Effector CD4-positive, alpha-beta T cell (primary cell): ENCODE data around the gene PIN4.
"Not testable (repeated sequence)": the region's sequence is repeated elsewhere in the genome, so short reads cannot be mapped to it uniquely, and the experiment has no call there.

Source experiments
- DNase-seq: peaks from one replicate; pipeline ENCODE4 v3.0.0-alpha.2; 2020
- total RNA-seq: gene quantifications from one replicate; lab custom pipeline; 2026; lab: John Stamatoyannopoulos, UW

The PIN4 gene
- total RNA-seq, result 1.5 reads per million

DNA sequence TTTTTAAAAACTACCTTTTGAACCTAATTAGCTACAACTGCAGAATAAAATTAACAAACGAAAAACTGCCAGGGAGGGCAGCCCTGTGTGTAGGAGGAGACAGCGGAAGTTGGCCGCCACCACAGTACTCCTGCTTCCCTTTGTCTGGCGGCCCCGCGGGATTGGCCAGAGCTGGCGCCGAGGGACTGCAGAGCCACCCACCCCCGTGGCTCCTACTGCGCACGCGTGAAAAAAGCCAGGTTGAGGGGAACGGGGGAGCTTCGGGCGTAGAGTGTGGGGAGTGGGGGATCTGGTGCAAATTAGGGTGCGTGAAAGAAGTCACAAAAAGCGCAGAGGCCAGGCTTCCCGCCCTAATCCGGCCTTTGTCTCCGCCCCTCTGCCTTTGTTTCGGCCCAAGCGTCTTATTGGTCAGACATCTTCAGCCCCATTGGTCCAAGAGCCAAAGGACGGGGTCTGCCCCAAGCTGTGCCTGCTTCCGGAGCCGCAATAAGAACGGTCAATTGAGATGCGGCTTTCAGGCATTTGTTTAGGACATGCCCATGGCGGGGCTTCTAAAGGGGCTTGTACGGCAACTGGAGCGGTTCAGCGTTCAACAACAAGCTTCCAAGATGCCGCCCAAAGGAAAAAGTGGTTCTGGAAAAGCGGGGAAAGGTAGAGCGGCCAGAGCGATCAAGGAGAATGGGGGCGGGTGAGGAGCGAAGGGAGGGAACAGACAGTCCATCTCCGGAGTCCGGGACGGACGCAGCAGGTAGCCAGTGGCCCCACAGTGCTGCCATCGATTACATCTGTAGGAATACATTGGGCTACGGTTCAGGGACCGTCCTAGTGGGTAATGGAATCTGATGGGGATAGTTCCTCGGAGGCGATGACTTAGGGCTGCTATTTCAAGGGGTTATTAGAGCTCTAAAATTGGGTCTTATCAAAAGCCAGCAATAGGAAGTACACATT is at the start of gene PIN4:
Gene PIN4, plus strand, starts transcription at position 580 of the 948 bp plus-strand sequence. Its CDS starts 29 bp downstream, at position 609.
- DNase-seq, result peak; percentile 73

GRCh38 chrX:72132456-72132855 is 49.1 kb upstream of the PIN4 start:
- no peak for DNase-seq

- DNase-seq, result no peak
Measured at GRCh38 chrX:72133851-72134546, 47.6 kb upstream of the PIN4 start.

GRCh38 chrX:72137846-72138495 is 43.6 kb upstream of the PIN4 start:
- no peak for DNase-seq

GRCh38 chrX:72139538-72139937 is 42.0 kb upstream of the PIN4 start:
- no peak for DNase-seq

DNA sequence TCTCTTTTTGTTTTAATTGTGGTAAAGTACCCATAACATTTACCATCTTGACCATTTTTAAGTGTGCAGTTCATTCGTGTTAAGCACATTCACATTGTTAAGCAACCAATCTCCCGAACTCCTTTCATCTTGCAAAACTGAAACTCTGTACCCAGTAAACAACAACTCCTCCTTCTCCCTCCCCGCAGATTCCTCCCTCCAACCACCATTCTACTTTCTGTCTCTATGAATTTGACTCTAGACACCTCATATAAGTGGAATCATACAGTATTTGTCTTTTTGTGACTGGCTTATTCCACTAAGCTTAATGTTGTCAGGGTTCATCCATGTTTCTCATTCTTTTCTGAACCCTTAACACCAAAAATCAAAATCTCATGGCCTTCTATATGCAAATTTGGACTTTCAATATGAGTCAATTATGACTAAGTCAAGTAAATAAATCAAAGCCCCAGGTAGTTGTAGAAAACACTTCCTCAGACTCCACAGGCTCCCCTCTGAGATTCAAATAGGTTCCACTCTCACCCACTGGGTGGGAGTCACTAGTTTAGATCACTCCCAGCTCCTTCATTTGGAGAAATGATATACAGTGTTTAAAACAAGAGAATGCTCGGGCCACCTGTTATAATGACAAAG is 40.1 kb upstream of the PIN4 start:
- no peak for DNase-seq

GRCh38 chrX:72142094-72142793 is 39.3 kb upstream of the PIN4 start:
- DNase-seq, result no peak

- DNase-seq, result no peak
Measured at GRCh38 chrX:72142794-72143608, 38.6 kb upstream of the PIN4 start.

- no peak for DNase-seq
Measured at GRCh38 chrX:72143609-72143907, 38.0 kb upstream of the PIN4 start.

- no peak for DNase-seq
Measured at GRCh38 chrX:72145181-72145580, 36.4 kb upstream of the PIN4 start.

DNA sequence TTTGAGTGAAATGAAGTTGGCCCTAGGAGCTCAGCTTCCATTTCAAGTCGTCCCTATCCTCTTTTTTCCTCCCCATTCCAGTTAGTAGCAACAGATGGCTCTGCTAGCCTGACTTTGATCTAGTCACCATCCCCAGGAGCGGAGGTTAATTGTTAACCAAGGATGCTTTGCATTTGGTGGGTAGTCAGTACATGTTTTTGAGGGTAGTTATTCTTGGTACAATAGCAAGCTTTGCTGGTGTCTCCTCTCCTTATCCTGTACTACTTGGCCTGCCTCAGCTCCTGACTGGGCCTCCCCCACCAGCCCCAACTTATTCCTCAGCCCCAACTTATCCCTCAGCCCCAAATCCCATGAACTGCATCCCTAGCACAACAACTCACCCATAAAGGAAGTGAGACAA is 35.0 kb upstream of the PIN4 start:
- DNase-seq, result no peak

DNA sequence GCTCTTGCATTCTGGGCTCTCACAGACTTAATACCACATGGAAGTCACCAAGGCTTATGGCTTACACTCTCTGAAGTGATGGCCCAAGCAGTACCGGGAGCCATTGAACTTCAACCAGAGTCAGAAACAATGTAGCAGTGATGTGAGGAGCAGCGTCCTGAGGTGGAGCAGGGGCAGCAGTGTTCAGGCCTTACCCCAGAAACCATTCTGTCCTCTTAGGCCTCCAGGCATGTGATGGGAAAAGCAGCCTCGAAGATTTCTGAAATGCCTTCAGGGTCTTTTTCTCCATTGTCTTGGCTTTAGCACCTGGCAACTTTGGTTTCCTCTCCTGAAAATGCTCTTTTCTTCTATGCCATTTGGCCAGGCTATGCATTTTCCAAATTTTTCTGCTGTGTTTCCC is 22.8 kb upstream of the PIN4 start:
- no peak for DNase-seq

DNA sequence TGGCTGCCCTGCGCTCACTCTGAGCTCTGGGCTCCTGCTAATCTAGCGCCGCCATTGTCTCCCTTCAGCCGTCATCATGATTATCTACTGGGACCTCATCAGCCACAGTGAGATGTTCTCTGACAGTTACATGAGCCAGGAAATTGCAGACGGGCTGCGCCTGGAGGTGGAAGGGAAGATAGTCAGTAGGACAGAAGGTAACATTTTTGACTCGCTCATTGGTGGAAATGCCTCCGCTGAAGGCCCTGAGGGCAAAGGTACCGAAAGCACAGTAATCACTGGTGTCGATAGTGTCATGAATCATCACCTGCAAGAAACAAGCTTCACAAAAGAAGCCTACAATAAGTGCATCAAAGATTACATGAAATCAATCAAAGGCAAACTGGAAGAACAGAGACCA is 21.8 kb upstream of the PIN4 start:
- DNase-seq, result no peak

GRCh38 chrX:72165551-72165950 is 16.0 kb upstream of the PIN4 start:
- no peak for DNase-seq

DNA sequence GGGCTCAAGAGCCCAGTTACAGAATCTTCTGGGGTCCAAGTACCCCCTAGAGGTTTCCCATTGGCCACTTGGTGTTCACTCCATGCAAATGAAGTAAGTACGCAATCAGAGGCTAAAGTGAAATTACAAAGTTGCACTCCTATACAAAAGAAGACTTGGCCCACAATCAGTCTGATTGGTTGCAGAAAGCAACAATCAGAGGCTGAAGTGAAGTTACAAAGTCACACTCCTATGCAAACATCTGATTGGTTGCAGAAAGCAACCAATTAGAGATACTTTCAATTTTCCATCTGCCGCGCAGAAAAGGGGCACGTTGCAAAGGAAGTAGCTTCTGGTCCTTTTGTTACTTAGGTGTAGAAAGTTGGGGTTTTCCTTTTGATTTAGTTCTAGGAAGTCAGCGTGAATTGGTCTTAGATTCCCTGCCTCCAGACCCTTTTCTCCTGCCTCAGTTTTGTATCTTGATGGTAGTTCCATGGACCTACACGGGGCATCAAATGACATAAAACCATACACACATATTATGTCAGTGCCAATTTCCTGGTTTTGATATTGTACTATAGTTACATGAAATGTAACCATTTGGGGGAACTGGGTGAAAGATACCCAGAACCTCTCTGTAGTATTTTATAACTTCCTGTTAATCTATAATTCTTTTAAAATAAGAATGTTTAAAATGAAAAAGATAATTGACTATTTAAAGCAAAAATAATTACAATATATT is 12.4 kb upstream of the PIN4 start:
- DNase-seq, result peak; percentile 5

DNA sequence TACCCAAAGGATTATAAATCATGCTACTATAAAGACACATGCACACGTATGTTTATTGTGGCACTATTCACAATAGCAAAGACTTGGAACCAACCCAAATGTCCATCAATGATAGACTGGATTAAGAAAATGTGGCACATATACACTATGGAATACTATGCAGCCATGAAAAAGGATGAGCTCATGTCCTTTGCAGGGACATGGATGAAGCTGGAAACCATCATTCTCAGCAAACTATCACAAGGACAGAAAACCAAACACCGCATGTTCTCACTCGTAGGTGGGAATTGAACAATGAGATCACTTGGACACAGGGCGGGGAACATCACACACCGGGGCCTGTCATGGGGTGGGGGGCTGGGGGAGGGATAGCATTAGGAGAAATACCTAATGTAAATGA is 5.3 kb upstream of the PIN4 start:
- not testable (repeated sequence) for DNase-seq

DNA sequence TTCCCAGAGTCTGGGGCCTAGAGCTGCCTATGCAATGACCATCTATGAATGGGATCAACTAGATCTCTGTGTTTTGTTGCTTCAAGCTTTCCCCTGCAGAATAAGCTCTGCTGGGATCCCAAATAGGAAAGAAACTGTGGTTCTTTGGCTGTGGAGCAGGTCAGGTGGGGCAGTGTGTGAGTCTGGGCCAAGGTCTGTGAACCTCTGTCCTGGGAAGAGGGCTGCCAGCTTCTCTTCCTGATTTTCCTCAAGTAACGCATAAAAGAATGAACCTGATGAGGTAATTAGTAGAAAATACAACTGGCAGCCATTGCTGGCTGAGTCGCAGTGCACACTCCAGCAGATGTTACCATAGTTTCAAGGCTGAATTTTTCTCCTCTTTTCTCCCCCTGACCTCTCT is 4.6 kb upstream of the PIN4 start:
- DNase-seq, result no peak

GRCh38 chrX:72180539-72180938 is 1.0 kb upstream of the PIN4 start:
- DNase-seq, result no peak

DNA sequence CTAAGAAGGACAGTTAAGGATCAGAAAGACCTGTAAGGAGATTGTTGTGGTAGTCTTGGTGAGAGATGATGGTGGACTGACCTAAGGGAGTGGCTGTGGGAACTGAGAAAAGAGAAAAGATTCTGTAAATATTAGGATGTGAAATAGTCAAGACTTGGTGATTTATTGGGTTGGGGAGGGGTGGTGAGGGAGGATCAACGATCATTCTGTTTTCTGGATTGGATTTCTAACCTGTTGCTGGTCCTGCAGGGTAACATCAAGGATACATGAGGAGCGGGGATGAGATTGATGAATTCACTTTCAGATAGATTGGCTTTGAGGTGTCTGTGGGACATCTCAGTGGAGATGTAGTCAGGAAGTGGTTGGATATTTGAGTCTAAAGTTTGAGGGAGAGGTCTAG is 1.4 kb downstream of the PIN4 start:
- DNase-seq, result no peak

DNA sequence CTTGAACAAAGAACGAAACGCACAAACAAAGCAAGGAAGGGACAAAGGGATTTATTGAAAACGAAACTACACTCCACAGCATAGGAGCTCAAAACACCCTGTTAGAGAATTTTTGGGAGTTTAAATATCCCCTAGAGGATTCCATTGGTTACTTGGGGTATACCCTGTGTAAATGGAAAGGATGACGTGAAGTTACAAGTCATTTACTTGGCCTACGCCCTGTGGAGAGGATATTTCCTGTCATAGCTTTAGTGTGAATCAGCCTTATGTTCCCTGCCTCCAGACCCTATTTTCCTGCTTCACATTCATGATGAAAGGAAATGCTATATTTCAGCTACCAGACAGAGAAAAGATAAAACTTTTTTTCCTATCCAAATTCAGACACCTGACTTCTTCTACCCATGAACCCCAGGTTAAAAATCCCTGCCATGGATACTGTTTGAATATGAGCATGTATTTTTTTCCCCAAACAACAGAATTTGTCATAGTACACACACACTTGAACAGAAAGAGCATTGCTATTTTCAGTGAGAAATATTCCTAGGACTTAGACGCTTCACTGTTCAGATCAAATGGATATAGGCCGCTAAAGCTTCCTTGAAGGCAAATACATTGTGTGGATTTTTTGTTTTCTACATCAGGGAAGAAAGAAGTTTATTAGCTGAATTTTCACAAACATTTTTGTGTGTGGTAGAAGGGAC is 20.4 kb downstream of the PIN4 start:
- no peak for DNase-seq
